ENCODE results near the gene CDH13.

The CDH13 gene

GRCh38 chr16:83768986-83769385, 1142.2 kb downstream of the CDH13 start:
- Histone ChIP-seq H3K4me3 (no peak overlapping the region), H3K9ac (ENCODE audit: insufficient read length) (no peak overlapping the region), H3K36me3 (ENCODE audit: insufficient read depth, low read length) (no peaks in the 10 kb centered on the region), H3K27ac (no peak overlapping the region), H3K9me3 (ENCODE audit: low read depth, low read length) (no peaks in the 10 kb centered on the region)
- TF ChIP-seq FOXP2 (optimal IDR thresholded peaks at IDR 0.05; ENCODE audit: control extremely low read depth, extremely low read length, insufficient read depth) (no peak), EZH2 (IDR thresholded peaks at IDR 0.05) (no peak), POLR2AphosphoS5 (IDR thresholded peaks at IDR 0.05; ENCODE audit: borderline replicate concordance, low read depth, low read length) (no peak)
- no peak for DNase-seq (ENCODE audit: low read depth, low spot score)

- Histone ChIP-seq H3K9ac (ENCODE audit: insufficient read length) (no peak overlapping the region), H3K4me3 (no peak overlapping the region), H3K27ac (no peak overlapping the region), H3K9me3 (ENCODE audit: low read depth, low read length) (no peaks in the 10 kb centered on the region), H3K36me3 (ENCODE audit: insufficient read depth, low read length) (no peaks in the 10 kb centered on the region)
- DNase-seq (ENCODE audit: low read depth, low spot score) = no peak
- no peak for TF ChIP-seq POLR2AphosphoS5 (IDR thresholded peaks at IDR 0.05; ENCODE audit: borderline replicate concordance, low read depth, low read length)
- TF ChIP-seq FOXP2 (optimal IDR thresholded peaks at IDR 0.05; ENCODE audit: control extremely low read depth, extremely low read length, insufficient read depth) = no peak
- no peak for TF ChIP-seq EZH2 (IDR thresholded peaks at IDR 0.05)
Measured at GRCh38 chr16:83769397-83770008, 1142.7 kb downstream of the CDH13 start.

- no peak overlapping the region for H3K4me3 ChIP-seq
- H3K27ac ChIP-seq = no peak overlapping the region
- no peak for TF ChIP-seq FOXP2 (optimal IDR thresholded peaks at IDR 0.05; ENCODE audit: control extremely low read depth, extremely low read length, insufficient read depth)
- no peak for TF ChIP-seq POLR2AphosphoS5 (IDR thresholded peaks at IDR 0.05; ENCODE audit: borderline replicate concordance, low read depth, low read length)
- H3K36me3 ChIP-seq (ENCODE audit: insufficient read depth, low read length) = no peaks in the 10 kb centered on the region
- H3K9me3 ChIP-seq (ENCODE audit: low read depth, low read length) = no peaks in the 10 kb centered on the region
- DNase-seq (ENCODE audit: low read depth, low spot score) = no peak
- no peak overlapping the region for H3K9ac ChIP-seq (ENCODE audit: insufficient read length)
Measured at GRCh38 chr16:83771306-83771942, 1144.7 kb downstream of the CDH13 start.

GRCh38 chr16:83772806-83773205, 1146.0 kb downstream of the CDH13 start:
- H3K9ac ChIP-seq (ENCODE audit: insufficient read length) = no peak overlapping the region
- TF ChIP-seq POLR2AphosphoS5 (IDR thresholded peaks at IDR 0.05; ENCODE audit: borderline replicate concordance, low read depth, low read length) (no peak), FOXP2 (optimal IDR thresholded peaks at IDR 0.05; ENCODE audit: control extremely low read depth, extremely low read length, insufficient read depth) (no peak)
- H3K9me3 ChIP-seq (ENCODE audit: low read depth, low read length) = no peaks in the 10 kb centered on the region
- H3K27ac ChIP-seq = no peak overlapping the region
- no peak for DNase-seq (ENCODE audit: low read depth, low spot score)
- no peak overlapping the region for H3K4me3 ChIP-seq
- no peaks in the 10 kb centered on the region for H3K36me3 ChIP-seq (ENCODE audit: insufficient read depth, low read length)

GRCh38 chr16:83774066-83774465, 1147.3 kb downstream of the CDH13 start:
- TF ChIP-seq EZH2 (IDR thresholded peaks at IDR 0.05) (no peak), FOXP2 (optimal IDR thresholded peaks at IDR 0.05; ENCODE audit: control extremely low read depth, extremely low read length, insufficient read depth) (no peak), POLR2AphosphoS5 (IDR thresholded peaks at IDR 0.05; ENCODE audit: borderline replicate concordance, low read depth, low read length) (no peak)
- Histone ChIP-seq H3K4me3 (no peak overlapping the region), H3K36me3 (ENCODE audit: insufficient read depth, low read length) (no peaks in the 10 kb centered on the region), H3K9ac (ENCODE audit: insufficient read length) (no peak overlapping the region), H3K27ac (no peak overlapping the region), H3K9me3 (ENCODE audit: low read depth, low read length) (no peaks in the 10 kb centered on the region)
- DNase-seq (ENCODE audit: low read depth, low spot score) = no peak

- Histone ChIP-seq H3K27ac (no peak overlapping the region), H3K36me3 (ENCODE audit: insufficient read depth, low read length) (no peaks in the 10 kb centered on the region), H3K4me3 (no peak overlapping the region), H3K9ac (ENCODE audit: insufficient read length) (no peak overlapping the region), H3K9me3 (ENCODE audit: low read depth, low read length) (no peaks in the 10 kb centered on the region)
- no peak for DNase-seq (ENCODE audit: low read depth, low spot score)
- no peak for TF ChIP-seq FOXP2 (optimal IDR thresholded peaks at IDR 0.05; ENCODE audit: control extremely low read depth, extremely low read length, insufficient read depth)
- no peak for TF ChIP-seq EZH2 (IDR thresholded peaks at IDR 0.05)
- TF ChIP-seq POLR2AphosphoS5 (IDR thresholded peaks at IDR 0.05; ENCODE audit: borderline replicate concordance, low read depth, low read length) = no peak
Measured at GRCh38 chr16:83776944-83777343, 1150.2 kb downstream of the CDH13 start.

- no peak for TF ChIP-seq EZH2 (IDR thresholded peaks at IDR 0.05)
- no peak for TF ChIP-seq FOXP2 (optimal IDR thresholded peaks at IDR 0.05; ENCODE audit: control extremely low read depth, extremely low read length, insufficient read depth)
- TF ChIP-seq POLR2AphosphoS5 (IDR thresholded peaks at IDR 0.05; ENCODE audit: borderline replicate concordance, low read depth, low read length) = no peak
- H3K27ac ChIP-seq = no peak overlapping the region
- no peak overlapping the region for H3K9ac ChIP-seq (ENCODE audit: insufficient read length)
- no peaks in the 10 kb centered on the region for H3K9me3 ChIP-seq (ENCODE audit: low read depth, low read length)
- DNase-seq (ENCODE audit: low read depth, low spot score) = no peak
- H3K4me3 ChIP-seq = no peak overlapping the region
- H3K36me3 ChIP-seq (ENCODE audit: insufficient read depth, low read length) = no peaks in the 10 kb centered on the region
Measured at GRCh38 chr16:83779886-83780285, 1153.1 kb downstream of the CDH13 start.

- H3K9ac ChIP-seq (ENCODE audit: insufficient read length) = no peak overlapping the region
- H3K27ac ChIP-seq = no peak overlapping the region
- DNase-seq (ENCODE audit: low read depth, low spot score) = no peak
- H3K4me3 ChIP-seq = no peak overlapping the region
- no peaks in the 10 kb centered on the region for H3K36me3 ChIP-seq (ENCODE audit: insufficient read depth, low read length)
- TF ChIP-seq FOXP2 (optimal IDR thresholded peaks at IDR 0.05; ENCODE audit: control extremely low read depth, extremely low read length, insufficient read depth) (no peak), EZH2 (IDR thresholded peaks at IDR 0.05) (no peak), POLR2AphosphoS5 (IDR thresholded peaks at IDR 0.05; ENCODE audit: borderline replicate concordance, low read depth, low read length) (no peak)
- H3K9me3 ChIP-seq (ENCODE audit: low read depth, low read length) = no peaks in the 10 kb centered on the region
Measured at GRCh38 chr16:83785455-83785854, 1158.7 kb downstream of the CDH13 start.

Measured in SK-N-MC (cell line).